ENCODE data around the gene OLFM2.

- TF ChIP-seq CTCF (IDR thresholded peaks at IDR 0.05) (no peak), POLR2AphosphoS5 (IDR thresholded peaks at IDR 0.05; ENCODE audit: low read depth, low read length) (no peak), SIN3A (IDR thresholded peaks at IDR 0.05; ENCODE audit: borderline replicate concordance, insufficient read depth, low read depth, low read length) (no peak), REST (IDR thresholded peaks at IDR 0.05; ENCODE audit: insufficient read depth in 1 of 2, low read depth in 2 of 2, low read length in 1 of 2) (no peak)
Observed at GRCh38 chr19:9854282-9854846, 82.0 kb downstream of the OLFM2 start.
